ENCODE data around the gene NELFA.

GRCh38 chr4:2046031-2046961, 37.5 kb upstream of the NELFA start:
- no peak for TF ChIP-seq CTCF (tag by site-specific recombination; IDR thresholded peaks at IDR 0.05)
- no peak for TF ChIP-seq ZNF175 (tag by site-specific recombination; IDR thresholded peaks at IDR 0.05)
- no peak for TF ChIP-seq ZNF510 (tag by site-specific recombination; IDR thresholded peaks at IDR 0.05; ENCODE audit: insufficient replicate concordance)
- no peak for TF ChIP-seq ZNF600 (tag by site-specific recombination; IDR thresholded peaks at IDR 0.05)
- no peak for TF ChIP-seq ZNF677 (tag by site-specific recombination; IDR thresholded peaks at IDR 0.05)
- TF ChIP-seq ZNF629 (tag by site-specific recombination; IDR thresholded peaks at IDR 0.05): no peak
- no peak for TF ChIP-seq ZNF274 (IDR thresholded peaks at IDR 0.05; ENCODE audit: low read length)
- no peak for TF ChIP-seq ZNF274 (tag by site-specific recombination; IDR thresholded peaks at IDR 0.05; ENCODE audit: borderline replicate concordance)
- TF ChIP-seq ZNF184 (tag by site-specific recombination; IDR thresholded peaks at IDR 0.05): no peak
- TF ChIP-seq GLI4 (tag by site-specific recombination; IDR thresholded peaks at IDR 0.05): no peak
- no peak for TF ChIP-seq ZEB2 (tag by site-specific recombination; IDR thresholded peaks at IDR 0.05)

Measured in HEK293 (cell line).